Central memory CD4-positive, alpha-beta T cell (primary cell): Measurements from ENCODE around the gene SCART1.
"Not testable (repeated sequence)": the region's sequence is repeated elsewhere in the genome, so short reads cannot be mapped to it uniquely, and the experiment has no call there.

Source experiments
- DNase-seq: peaks from one replicate; pipeline ENCODE4 v3.0.0; 2022

Gene SCART1

DNA sequence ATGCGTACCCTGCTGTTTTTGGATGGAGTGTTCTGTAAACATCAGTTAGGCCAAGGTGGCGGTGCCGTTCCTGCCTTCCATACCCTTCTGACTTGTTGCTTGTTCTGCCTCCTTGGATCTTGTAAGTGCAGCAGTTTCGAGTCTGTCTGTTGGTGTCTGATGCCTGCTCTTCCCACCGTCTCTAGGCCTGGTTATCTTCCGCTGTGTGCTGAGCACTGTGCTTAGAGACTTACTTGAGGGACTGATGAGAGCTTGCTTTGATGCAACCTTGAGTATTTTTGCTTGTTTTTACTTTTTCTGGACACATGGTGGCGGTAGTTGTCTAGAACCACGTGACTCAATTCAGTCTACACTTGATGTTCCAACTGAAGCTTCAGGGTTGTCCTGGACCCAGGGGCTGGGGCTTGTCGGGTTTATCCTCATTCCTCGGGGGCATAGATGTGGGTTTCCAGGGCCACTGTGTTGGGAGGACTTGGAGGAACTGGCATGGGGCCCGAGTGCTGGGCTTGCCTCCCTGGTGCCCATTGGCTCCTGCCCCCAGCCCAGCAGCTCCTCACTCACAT, 15.0 kb upstream of the SCART1 start:
- DNase-seq = no peak

DNA sequence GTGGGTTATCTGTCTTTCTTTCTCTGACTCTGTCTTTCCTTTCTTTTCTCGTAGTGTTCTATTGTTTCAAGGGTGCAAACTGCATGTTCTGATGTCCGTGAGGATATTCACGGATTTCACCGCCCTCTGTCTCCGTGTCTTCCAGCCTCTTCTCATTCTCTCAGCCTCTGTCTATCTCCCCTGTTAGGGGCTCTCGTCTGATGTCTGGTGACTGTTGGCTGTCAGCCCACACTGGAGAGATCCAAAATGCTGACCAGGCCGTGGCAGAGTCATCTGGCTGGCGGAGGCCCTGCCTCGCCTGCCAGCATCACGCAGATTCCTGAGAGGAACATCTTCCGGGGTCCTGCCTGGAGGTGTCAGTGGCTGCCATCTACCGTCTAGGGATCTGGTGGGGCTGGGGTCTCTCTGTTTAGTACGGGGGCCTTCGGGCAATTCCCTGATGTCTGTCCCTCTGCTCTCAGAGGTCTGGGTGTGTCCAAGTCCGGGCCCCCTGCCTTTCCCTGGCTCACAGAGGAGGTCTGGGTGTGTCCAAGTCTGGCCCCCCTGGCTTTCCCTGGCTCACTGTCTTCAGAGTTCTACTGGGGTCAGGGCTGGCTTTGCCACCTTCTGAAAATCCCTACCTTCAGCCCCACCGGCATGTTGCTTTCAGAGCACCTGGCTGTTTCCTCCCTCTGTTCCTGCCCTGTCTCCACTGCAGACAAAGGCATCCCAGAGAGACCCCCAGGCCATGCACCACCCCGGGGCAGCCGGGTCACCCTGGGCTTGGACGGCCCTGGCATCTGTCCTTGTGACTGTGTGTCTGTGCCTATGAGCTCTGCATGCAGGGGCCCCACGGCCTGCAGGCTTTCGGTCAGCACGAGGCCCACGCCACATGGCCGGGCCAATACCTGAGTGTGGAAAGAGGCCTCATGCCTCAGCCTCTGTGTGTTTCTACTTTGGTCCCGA, 14.0 kb upstream of the SCART1 start:
- DNase-seq = no peak

DNA sequence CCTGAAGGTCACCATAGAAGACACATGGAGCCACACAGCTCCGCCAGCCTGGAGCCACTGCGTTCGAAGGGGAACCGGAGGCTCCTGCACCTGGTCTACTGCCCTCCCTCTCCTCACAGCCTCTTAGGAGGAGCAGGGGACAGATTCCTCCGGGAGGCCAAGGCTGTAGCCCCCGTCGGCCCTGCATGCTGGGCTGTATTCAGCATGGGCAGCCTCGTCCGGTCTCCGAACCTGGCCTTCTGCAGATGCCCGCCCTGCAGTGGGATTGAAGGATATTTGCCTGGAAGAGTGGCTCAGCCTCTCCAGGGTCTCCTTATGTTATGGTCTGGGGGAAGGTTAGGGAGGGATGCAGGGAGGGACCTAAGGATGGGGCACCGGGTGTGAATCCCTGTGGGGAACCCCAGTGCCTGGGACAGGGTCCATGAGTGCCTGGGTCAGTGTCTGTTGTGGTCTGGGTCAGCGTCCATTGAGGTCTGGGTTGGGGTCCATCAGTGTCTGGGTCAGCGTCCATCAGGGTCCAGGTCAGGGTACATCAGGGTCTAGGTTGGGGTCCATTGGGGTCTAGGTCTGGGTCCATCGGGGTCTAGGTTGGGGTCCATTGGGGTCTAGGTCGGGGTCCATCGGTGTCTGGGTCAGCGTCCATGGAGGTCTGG, 13.0 kb upstream of the SCART1 start:
- DNase-seq = no peak

DNA sequence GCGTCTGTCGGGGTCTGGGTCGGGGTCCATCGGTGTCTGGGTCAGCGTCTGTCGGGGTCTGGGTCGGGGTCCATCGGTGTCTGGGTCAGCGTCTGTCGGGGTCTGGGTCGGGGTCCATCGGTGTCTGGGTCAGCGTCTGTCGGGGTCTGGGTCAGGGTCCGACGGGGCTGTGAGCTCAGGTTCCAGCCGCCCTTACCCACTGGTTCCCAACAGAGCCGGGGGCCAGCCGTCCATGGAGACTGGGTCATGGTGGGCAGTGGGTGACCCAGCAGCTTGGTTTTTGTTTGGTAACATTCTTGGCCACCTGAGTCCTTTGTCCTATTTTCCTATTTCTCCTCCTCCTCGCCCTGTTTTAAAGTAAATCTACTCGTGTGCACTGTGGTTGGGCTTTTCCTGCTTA, 12.4 kb upstream of the SCART1 start:
- not testable (repeated sequence) for DNase-seq

DNA sequence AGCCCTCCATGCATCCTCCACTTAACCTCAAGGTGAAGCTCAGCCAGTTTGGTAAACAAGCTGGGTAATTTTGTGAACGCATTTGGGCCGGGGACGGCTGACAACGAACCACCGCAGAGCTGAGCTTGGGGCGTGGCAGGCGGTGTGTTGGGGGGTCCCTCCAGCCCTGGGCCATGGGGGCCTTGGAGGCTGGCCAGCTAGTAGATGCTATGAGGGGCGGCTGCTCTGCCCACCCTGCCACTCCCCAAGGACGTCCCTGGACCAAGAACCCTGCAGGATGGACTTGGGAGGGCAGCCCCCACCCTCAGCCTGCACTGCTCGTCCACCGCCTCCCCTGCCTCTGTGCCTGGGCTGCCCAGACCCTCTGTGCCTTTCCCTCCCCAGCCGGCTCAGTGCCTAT, 12.0 kb upstream of the SCART1 start:
- no peak for DNase-seq

DNA sequence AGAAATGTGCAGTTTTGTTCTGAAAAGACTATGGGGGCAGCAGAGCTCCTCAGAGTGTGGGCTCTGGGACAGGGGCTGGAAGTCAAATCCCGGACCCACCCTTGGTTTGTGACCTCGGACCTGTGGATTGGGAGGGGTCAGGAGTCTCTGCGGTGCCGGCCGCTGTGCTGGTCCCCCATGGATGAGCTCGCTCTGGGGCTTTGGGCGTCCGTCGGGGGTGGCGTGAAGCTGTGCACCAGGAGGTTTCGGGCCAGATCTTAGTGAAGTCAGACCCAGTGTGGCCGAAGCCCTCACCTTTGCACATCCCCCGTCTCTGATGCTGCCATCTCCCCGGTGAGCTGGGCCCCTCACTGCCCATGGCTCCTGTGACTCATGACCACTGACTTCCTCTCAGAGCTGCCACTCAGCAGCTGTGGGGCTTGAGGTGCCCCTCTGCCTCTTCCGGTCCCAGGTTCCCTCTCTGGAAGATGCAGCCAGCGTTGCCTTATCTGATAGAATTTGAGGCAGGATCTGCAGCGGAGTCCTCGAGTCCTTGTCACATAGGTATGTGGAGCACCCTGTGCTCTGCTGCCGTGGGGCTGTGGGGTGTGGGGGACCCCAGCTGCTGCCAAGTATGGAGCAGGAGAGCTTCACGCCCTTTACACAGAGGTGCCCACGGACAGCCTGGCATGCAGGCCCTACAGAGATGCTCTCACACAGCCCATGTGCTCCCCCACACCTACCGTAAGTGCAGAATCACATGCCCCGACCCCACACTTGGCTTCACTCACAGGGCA, 11.4 kb upstream of the SCART1 start:
- DNase-seq = no peak

DNA sequence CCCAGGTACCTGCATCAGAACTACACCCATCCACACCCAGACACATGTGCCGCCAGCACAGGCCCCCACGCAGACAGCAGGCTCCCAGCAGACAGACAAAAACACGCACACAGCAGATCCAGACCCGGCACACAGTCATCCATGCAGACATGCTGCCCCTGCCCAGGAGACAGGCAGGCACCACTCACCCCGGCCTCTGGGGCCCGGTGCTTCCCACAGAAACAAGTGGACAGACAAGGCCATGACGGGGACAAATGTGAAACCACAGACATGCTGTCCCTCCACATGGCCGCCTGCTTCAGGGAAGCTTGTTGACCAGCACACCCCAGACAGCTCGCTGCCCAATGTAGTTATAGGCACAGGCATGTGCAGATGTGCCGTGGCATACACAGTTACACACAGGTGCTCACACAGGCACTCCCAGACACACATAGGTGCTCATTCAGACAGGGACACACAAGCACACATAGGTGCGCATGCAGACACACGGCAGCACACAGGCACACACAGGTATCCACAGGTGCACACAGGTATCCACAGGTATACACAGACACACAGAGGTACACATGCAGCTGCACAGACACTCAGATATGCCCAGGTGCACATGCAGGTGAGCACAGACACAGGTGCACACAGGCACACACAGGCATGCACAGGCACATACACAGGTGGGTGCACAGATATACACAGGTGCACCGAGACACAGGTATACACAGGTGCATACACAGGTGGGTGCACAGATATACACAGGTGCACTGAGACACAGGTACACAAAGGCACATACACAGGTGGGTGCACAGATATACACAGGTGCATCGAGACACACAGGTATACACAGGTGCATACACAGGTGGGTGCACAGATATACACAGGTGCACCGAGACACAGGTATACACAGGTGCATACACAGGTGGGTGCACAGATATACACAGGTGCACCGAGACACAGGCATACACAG, 10.5 kb upstream of the SCART1 start:
- DNase-seq = no peak

DNA sequence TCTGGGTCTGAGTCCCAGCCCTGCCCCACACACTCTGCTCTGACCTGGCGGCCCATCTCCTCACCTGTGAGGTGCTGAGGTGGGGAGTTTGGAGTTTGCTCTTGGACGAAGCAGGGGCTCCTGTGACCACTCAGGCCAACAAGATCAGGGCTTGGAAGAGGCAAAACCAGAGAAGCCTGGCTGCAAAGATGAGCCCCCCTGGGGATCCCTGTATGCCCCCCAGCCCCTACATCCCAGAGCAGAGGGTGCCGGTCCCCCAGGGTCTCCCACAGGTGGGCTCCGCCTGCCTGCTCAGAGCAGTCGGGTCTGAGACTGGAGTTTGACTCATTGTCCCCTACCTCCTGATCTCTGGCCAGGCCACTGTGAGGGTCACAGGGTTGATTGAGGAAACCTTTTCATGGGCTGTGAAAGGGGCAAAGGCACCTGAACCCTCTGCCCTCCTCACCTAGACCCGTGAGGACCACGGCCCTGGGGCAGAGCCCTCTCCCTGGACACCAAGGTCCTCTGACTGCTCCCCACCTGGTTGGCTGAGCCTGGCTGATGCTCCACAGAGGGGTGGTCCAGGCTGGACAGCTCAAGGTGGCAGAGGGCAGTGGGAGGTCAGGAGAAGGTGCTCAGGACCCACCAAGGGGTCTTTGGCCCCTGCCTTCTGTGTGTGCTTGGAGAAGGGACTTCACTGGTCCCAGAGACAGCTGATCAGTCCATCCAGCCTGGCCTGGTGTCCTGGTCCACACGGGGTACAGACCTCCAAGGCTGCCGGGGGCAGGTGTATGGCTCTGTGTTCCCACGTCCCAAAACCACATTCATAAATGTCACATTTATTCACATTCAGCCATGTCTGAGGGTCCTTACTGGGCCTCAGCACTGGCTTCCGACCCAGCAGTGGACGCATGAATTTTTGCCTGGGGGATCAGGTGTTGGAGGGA, 9.1 kb upstream of the SCART1 start:
- no peak for DNase-seq

DNA sequence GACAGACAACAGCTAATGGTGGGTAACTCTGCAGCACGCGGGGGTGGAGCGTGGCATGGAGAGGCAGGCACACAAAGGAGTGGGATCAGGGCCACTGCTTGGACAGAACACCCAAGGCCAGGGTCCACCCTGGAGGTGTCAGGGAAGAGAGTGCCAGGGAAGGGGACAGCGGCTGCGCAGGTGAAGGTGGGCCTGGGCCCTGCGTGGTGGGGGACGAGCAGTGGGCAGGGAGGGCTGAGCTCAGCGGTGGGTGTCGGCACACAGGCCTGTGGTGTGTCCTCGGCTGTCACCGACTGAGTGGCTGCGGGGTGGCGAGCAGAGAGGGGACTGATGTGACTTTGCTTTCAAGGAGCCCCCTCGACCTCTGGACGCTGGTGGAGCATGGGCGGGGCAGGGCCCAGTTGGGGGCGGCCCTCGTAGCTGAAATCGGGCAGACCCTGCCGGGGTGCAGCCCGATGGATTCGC, 8.4 kb upstream of the SCART1 start:
- DNase-seq = no peak

DNA sequence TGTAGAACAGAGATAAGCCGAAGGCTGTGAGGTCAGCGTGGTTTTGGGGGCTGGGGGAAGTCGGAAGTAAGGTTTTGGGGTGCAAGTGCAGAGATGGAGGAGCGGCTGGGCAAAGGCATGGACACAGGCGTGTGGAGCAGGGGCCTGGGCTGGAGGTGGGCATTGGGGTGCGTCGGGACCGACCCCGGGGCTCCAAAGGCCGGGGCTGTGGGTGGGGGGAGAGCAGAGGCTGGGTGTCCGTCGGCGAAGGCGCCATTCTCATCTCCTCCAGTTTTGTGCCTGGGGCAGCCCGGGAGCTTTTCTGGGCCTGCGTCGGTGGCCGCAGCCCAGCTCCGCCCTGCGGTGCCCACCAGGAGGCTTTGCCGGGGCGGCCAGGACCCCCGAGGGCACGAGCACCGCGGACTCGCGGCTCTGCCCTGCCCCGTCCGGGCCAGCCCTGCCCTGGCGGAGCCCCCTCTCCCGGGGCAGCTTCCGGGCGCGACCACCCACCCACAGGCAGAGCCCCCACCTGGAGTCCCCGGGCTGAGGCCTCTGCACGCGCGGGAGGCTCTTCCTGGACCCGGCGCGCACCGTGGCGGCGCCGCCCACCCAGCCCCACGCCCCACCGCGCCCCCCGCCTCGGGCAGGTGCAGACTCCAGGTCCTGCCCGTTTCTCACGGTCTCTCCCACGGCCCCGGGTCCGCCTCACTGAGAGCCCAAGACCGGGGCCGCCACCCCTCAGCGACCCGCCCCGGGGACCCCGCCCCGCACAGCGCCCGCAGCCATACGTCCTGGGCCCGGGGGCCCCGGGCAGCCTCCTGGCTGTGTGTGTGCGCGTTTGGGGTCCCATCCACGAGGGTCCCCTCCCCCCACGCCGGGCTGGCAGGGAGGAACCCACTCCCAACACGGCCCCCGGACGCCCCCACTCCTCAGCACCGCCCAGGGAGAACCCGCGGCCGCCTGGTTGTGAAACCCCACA, 7.7 kb upstream of the SCART1 start:
- DNase-seq = no peak

DNA sequence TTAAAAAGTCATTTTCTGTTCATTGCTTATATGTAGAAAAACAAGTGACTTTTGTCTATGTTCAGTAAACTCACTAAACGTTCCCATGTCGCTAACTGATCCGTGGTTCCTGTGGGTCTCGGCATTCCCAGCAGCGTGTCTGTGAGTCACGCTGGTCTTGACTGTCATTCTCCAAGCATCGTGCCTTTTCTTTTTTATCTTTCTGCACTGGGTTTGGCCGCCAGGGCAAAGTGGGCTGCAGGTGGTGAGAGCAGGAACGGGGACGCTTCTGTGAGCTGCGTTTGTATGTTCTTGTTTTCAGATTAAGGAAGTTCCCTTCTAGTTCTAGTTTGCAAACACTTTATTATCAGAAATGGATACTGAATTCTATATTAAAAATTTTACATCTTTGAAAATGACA, 6.8 kb upstream of the SCART1 start:
- DNase-seq = no peak

DNA sequence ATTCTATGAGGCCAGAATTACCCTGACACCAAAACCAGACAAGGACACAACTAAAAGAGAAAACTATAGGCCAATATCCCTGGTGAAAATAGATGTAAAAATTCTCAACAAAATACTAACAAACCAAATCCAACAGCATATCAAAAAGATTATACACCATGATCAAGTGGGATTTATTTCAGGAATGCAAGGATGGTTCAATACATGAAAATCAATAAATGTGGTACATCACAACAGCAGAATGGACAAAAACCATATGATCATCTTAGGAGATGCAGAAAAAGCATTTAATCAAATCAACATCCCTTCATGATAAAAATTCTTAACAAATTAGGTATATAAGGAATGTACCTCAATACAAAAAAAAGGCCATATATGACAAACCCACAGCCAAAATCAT, 5.6 kb upstream of the SCART1 start:
- no peak for DNase-seq

DNA sequence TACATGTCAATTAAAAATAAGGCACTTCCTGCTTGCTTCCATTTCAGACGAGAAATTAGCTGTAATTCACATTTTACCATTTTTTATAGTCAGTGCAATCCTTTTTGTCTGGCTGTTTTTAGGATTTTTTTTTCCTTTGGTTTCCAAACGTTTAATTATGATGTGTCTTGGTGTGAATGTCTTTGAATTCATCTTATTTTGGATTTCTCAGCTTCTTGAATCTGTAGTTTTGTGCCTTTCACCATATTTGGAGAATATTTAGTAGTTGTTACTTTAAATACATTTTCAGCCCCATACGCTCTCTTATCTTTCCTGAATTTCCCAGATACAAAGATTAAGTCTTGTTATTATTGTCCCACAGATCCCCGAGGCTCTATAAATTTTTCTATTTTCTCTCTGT, 2.4 kb upstream of the SCART1 start:
- no peak for DNase-seq

DNA sequence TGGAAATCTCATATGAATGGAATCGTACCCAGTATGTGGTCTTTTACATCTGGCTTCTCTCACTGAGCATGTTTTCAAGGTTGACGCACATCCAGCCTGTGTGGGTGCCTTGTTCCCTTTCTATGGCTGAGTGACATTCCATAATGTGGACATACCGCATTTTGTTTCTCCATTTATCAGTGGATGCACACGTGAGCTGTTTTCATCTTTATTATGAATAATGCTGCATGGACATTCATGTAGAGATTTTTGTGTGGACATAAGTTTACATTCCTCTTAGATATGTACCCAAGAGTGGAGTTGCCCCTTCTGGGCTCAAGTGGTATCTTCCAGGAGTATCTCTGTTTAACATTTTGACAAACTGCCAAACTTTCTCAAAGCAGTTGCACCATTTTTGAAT, 1.3 kb upstream of the SCART1 start:
- no peak for DNase-seq

DNA sequence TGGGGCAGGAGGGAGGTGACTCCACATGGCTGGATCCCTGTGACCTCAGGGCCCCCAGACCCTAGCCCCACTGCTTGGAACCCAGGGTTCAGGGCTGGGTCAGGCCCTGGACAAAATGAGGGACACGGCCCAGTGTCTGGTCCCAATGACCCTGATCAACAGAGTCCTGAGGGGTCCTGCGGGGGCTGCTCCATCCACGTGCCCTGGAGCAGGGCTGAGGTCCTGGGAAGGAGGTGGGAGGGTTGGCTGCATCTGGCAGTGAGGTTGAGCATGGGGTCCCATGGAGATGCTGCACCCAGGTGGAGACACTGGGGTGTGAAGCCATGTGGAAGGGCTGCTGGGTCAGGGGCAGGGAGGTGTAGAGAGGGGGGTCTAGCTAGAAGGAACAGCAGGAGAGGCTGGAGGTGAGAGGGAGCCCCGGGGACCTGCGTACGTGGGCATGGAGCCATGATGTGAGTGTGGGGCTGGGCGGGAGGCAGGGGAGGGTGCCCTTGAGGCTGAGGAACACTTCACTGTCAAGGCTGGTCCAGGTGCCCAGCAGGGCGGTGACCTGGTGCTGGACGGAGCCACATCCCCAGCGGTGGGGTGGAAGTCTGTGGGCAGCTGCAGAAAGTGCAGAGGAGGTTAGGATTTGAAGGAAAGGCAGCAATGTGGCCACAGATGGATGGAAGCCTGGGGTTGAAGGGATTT, 604 bp downstream of the SCART1 start:
- no peak for DNase-seq

DNA sequence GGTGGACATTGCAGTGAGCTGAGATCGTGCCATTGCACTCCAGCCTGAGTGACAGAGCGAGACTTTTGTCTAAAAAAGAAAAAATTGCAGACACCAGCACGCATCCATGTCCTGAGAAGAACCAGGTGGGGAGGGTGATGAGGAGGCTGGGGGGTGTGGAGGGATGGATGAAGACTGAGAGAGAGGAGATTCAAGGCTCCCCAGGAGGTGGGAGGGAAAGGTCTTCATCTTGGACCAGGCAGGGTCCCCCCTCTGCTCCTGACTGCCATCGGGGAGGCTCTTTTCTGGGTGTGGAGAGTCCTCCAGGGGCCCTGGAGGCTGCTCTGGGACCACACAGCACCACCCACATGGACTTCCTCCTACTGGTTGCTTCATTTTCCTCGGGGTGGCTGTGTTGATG, 1.5 kb downstream of the SCART1 start:
- no peak for DNase-seq

DNA sequence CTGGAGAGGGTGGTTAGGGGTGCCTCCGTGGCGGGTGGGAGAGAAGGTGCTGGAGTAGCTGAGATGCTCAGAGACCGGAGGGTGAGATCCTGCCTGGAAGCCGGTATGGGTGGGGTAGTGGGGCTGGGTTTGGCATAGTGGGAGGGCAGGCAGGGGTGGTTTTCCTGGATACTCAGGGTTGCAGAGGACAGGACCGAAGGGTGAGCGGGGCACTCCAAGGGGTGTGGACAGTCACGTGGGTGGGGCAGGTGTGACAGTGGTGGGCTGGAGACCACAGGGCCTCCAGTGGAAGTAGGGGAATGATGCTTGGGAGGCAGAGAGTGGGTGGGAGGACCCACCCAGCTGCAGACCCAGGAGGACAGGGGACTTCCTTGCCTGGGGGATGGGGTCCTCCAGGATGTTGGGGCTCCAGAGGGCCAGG, 1.9 kb downstream of the SCART1 start:
- no peak for DNase-seq

DNA sequence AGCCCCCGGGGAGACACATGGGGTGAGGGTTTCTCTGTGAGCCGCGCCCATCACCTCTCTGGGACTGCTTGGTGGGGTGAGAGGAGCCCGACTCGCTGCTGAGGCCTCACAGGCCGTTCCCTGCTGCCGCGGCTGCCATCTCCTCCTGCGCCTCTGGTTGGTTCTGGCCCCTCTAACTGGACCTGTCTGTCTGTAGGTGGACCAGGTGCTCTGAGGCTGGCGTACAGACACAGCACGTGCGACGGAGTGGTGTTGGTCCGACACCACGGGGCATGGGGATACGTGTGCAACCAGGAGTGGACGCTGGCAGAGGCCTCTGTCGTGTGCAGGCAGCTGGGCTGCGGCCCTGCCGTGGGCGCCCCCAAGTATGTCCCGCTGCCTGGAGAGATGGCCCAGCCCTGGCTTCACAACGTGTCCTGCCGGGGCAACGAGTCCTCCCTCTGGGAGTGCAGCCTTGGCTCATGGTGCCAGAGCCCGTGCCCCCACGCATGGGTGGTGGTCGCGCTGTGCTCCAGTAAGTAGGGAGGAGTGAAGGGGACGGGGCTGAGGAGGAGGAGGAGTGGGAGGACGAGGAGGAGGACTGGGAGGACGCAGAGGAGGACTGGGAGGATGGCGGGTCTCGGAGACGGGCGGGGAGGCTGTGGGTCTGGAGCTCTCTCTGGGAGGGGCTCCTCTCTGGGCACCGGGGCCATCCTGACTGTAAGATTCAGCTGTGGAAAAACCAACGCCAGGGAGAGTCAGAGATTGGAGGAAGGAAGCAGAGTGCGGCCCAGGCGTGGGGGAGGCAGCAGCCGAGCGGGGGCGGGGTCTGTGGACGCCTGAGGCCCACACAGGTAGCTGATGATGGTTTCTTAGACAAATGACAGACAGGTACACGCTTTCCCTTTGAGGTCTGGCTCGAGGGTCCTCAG, 2.6 kb downstream of the SCART1 start:
- DNase-seq = no peak
